GM03348 (cell line): ENCODE measurements around the gene PAX8.

Experiments used
- DNase-seq: peaks from one replicate; pipeline ENCODE4 v3.0.0; 2012; ENCODE audit warnings: low spot score

PAX8 gene

GRCh38 chr2:113183264-113183663 lies 95.5 kb downstream of the PAX8 start:
- no peak for DNase-seq

GRCh38 chr2:113182471-113183260 lies 96.1 kb downstream of the PAX8 start:
- DNase-seq: no peak

- DNase-seq: no peak
Observed at GRCh38 chr2:113181258-113182051, 97.3 kb downstream of the PAX8 start.

GRCh38 chr2:113180131-113180946 lies 98.4 kb downstream of the PAX8 start:
- DNase-seq: no peak

- no peak for DNase-seq
Observed at GRCh38 chr2:113179446-113180045, 99.2 kb downstream of the PAX8 start.

GRCh38 chr2:113178891-113179290 lies 99.8 kb downstream of the PAX8 start:
- DNase-seq: no peak

- no peak for DNase-seq
Observed at GRCh38 chr2:113178069-113178746, 100.5 kb downstream of the PAX8 start.

GRCh38 chr2:113176696-113177355 lies 101.9 kb downstream of the PAX8 start:
- no peak for DNase-seq

- DNase-seq: no peak
Observed at GRCh38 chr2:113175736-113176695, 102.7 kb downstream of the PAX8 start.

GRCh38 chr2:113175042-113175628 lies 103.6 kb downstream of the PAX8 start:
- DNase-seq: no peak

GRCh38 chr2:113174376-113174750 lies 104.4 kb downstream of the PAX8 start:
- DNase-seq: no peak

GRCh38 chr2:113173542-113174375 lies 105.0 kb downstream of the PAX8 start, which contains the start of gene PSD4:
Gene PSD4 (plus strand): TSS chr2:113173971. CDS start chr2:113182457, 8,486 bp downstream.
- no peak for DNase-seq

- no peak for DNase-seq
Observed at GRCh38 chr2:113172721-113173541, 105.8 kb downstream of the PAX8 start.

GRCh38 chr2:113171334-113172075 lies 107.2 kb downstream of the PAX8 start:
- no peak for DNase-seq

GRCh38 chr2:113169586-113169985 lies 109.1 kb downstream of the PAX8 start:
- DNase-seq: no peak

GRCh38 chr2:113169002-113169530 lies 109.7 kb downstream of the PAX8 start:
- no peak for DNase-seq
